ENCODE measurements around the gene NAT9. TPM values are rescaled to one million over a fixed set of nuclear protein-coding genes. Genes with fewer than 3 reads are reported as not detected.

Gene NAT9
- polyA plus RNA-seq (2013, experiment 1 of 2): 13.4 TPM
- polyA plus RNA-seq (2013, experiment 2 of 2): 13.7 TPM

GRCh38 chr17:74776044-74776962 is at the start of gene NAT9:
Gene NAT9, minus strand, starts transcription at chr17:74776345. Its CDS starts 647 bp downstream, at chr17:74775698.
- peak; percentile 98 for DNase-seq
- Histone ChIP-seq H4K5ac (ENCODE audit: low read length) (no peak within 1 kb of the TSS), H3K23ac (ENCODE audit: low read length) (no peak within 1 kb of the TSS), H3K9ac (ENCODE audit: low read length) (peak within 1 kb of the TSS; percentile 93), H3K27me3 (ENCODE audit: insufficient read depth, low read length, poor library complexity) (no peaks in the 10 kb centered on the region), H3K27ac (ENCODE audit: low read depth, low read length) (peak within 1 kb of the TSS; percentile 87), H2BK15ac (replicated peaks; ENCODE audit: low read depth) (no peak within 1 kb of the TSS), H3K79me1 (ENCODE audit: low read length) (peaks cover 20% of the 10 kb centered on the region), H3K4ac (ENCODE audit: low read depth, low read length) (peak within 1 kb of the TSS; percentile 63), H3K56ac (ENCODE audit: low read length) (peak within 1 kb of the TSS; percentile 92), H2BK5ac (ENCODE audit: low read length) (peak within 1 kb of the TSS; percentile 31), H4K8ac (ENCODE audit: low read depth, low read length) (no peak within 1 kb of the TSS), H3K4me2 (ENCODE audit: low read length) (peak within 1 kb of the TSS; percentile 95), H3K4me3 (ENCODE audit: low read length) (peak within 1 kb of the TSS; percentile 89), H2BK120ac (ENCODE audit: low read depth, low read length) (peak within 1 kb of the TSS; percentile 56), H2AK5ac (ENCODE audit: low read length) (peak within 1 kb of the TSS; percentile 41), H3K79me2 (ENCODE audit: control insufficient read depth, insufficient read depth, low read length) (peaks cover 13% of the 10 kb centered on the region), H3K4me1 (ENCODE audit: control insufficient read depth, low read depth, low read length) (peaks cover 3% of the 10 kb centered on the region), H3K36me3 (ENCODE audit: control insufficient read depth, insufficient read depth, low read length) (peaks cover under 1% of the 10 kb centered on the region), H3K18ac (ENCODE audit: low read length) (peak within 1 kb of the TSS; percentile 52)
- WGBS (ENCODE audit: extremely low coverage, insufficient coverage, low lambda C conversion rate): no CpG with 5 or more reads among the region's 64 CpGs

- Histone ChIP-seq H3K56ac (ENCODE audit: low read length) (no peak overlapping the region), H3K23ac (ENCODE audit: low read length) (no peak overlapping the region), H3K79me1 (ENCODE audit: low read length) (no peaks in the 10 kb centered on the region), H3K4me3 (ENCODE audit: low read length) (no peak overlapping the region), H4K5ac (ENCODE audit: low read length) (no peak overlapping the region), H3K79me2 (ENCODE audit: control insufficient read depth, insufficient read depth, low read length) (no peaks in the 10 kb centered on the region), H2BK120ac (ENCODE audit: low read depth, low read length) (no peak overlapping the region), H3K4me1 (ENCODE audit: control insufficient read depth, low read depth, low read length) (no peaks in the 10 kb centered on the region), H3K4ac (ENCODE audit: low read depth, low read length) (no peak overlapping the region), H2AK5ac (ENCODE audit: low read length) (no peak overlapping the region), H3K27ac (ENCODE audit: low read depth, low read length) (no peak overlapping the region), H3K4me2 (ENCODE audit: low read length) (no peak overlapping the region), H3K9ac (ENCODE audit: low read length) (no peak overlapping the region), H4K8ac (ENCODE audit: low read depth, low read length) (no peak overlapping the region), H3K36me3 (ENCODE audit: control insufficient read depth, insufficient read depth, low read length) (no peaks in the 10 kb centered on the region), H3K27me3 (ENCODE audit: insufficient read depth, low read length, poor library complexity) (no peaks in the 10 kb centered on the region), H2BK5ac (ENCODE audit: low read length) (no peak overlapping the region), H2BK15ac (replicated peaks; ENCODE audit: low read depth) (no peak overlapping the region), H3K18ac (ENCODE audit: low read length) (no peak overlapping the region)
- no peak for DNase-seq
- WGBS (ENCODE audit: extremely low coverage, insufficient coverage, low lambda C conversion rate): no CpG with 5 or more reads among the region's 11 CpGs
Observed at GRCh38 chr17:74824961-74825627, 48.9 kb upstream of the NAT9 start.

DNA sequence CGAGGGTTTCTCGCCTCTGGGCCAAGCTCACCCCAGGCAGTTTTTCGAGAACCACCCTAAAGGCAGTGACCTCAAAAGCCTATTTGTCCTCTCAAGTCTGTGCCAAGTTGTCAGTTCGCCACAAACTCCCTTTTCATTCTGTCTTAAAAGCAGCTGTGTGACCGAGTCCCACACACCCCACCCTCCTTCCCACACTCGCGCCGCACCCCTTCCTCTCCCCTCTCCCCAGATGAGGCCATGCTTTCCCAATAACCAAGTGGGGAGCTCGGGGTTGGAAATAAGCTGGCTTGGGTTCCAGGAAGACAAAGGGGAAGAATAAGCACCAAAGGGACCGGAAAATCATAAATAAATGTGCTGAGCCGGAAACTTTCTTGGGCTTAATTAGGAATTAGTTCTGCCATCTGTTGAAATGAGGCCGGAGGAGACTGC is 46.8 kb upstream of the NAT9 start:
- H4K8ac ChIP-seq (ENCODE audit: low read depth, low read length): no peak overlapping the region
- no CpG with 5 or more reads among the region's 12 CpGs for WGBS (ENCODE audit: extremely low coverage, insufficient coverage, low lambda C conversion rate)
- H3K4me2 ChIP-seq (ENCODE audit: low read length): no peak overlapping the region
- H2BK120ac ChIP-seq (ENCODE audit: low read depth, low read length): no peak overlapping the region
- no peak for DNase-seq
- no peak overlapping the region for H3K4me3 ChIP-seq (ENCODE audit: low read length)
- no peak overlapping the region for H3K9ac ChIP-seq (ENCODE audit: low read length)
- no peaks in the 10 kb centered on the region for H3K36me3 ChIP-seq (ENCODE audit: control insufficient read depth, insufficient read depth, low read length)
- H2BK5ac ChIP-seq (ENCODE audit: low read length): no peak overlapping the region
- H2AK5ac ChIP-seq (ENCODE audit: low read length): no peak overlapping the region
- no peaks in the 10 kb centered on the region for H3K79me2 ChIP-seq (ENCODE audit: control insufficient read depth, insufficient read depth, low read length)
- H3K27me3 ChIP-seq (ENCODE audit: insufficient read depth, low read length, poor library complexity): no peaks in the 10 kb centered on the region
- no peak overlapping the region for H3K27ac ChIP-seq (ENCODE audit: low read depth, low read length)
- H3K4ac ChIP-seq (ENCODE audit: low read depth, low read length): no peak overlapping the region
- H3K4me1 ChIP-seq (ENCODE audit: control insufficient read depth, low read depth, low read length): peaks cover 2% of the 10 kb centered on the region
- no peak overlapping the region for H2BK15ac ChIP-seq (replicated peaks; ENCODE audit: low read depth)
- no peaks in the 10 kb centered on the region for H3K79me1 ChIP-seq (ENCODE audit: low read length)
- no peak overlapping the region for H4K5ac ChIP-seq (ENCODE audit: low read length)
- no peak overlapping the region for H3K23ac ChIP-seq (ENCODE audit: low read length)
- no peak overlapping the region for H3K18ac ChIP-seq (ENCODE audit: low read length)
- no peak overlapping the region for H3K56ac ChIP-seq (ENCODE audit: low read length)

- Histone ChIP-seq H2BK5ac (ENCODE audit: low read length) (no peak overlapping the region), H3K9ac (ENCODE audit: low read length) (no peak overlapping the region), H3K4me2 (ENCODE audit: low read length) (no peak overlapping the region), H3K27ac (ENCODE audit: low read depth, low read length) (no peak overlapping the region), H3K56ac (ENCODE audit: low read length) (no peak overlapping the region), H3K36me3 (ENCODE audit: control insufficient read depth, insufficient read depth, low read length) (no peaks in the 10 kb centered on the region), H3K23ac (ENCODE audit: low read length) (no peak overlapping the region), H3K4me3 (ENCODE audit: low read length) (no peak overlapping the region), H2AK5ac (ENCODE audit: low read length) (no peak overlapping the region), H3K18ac (ENCODE audit: low read length) (no peak overlapping the region), H3K79me2 (ENCODE audit: control insufficient read depth, insufficient read depth, low read length) (no peaks in the 10 kb centered on the region), H4K5ac (ENCODE audit: low read length) (no peak overlapping the region), H3K27me3 (ENCODE audit: insufficient read depth, low read length, poor library complexity) (no peaks in the 10 kb centered on the region), H3K79me1 (ENCODE audit: low read length) (no peaks in the 10 kb centered on the region), H2BK15ac (replicated peaks; ENCODE audit: low read depth) (no peak overlapping the region), H3K4me1 (ENCODE audit: control insufficient read depth, low read depth, low read length) (peaks cover 2% of the 10 kb centered on the region), H2BK120ac (ENCODE audit: low read depth, low read length) (no peak overlapping the region), H4K8ac (ENCODE audit: low read depth, low read length) (no peak overlapping the region), H3K4ac (ENCODE audit: low read depth, low read length) (no peak overlapping the region)
- DNase-seq: no peak
- WGBS (ENCODE audit: extremely low coverage, insufficient coverage, low lambda C conversion rate): no CpG with 5 or more reads among the region's 15 CpGs
Observed at GRCh38 chr17:74822335-74822938, 46.3 kb upstream of the NAT9 start.

- Histone ChIP-seq H3K79me2 (ENCODE audit: control insufficient read depth, insufficient read depth, low read length) (no peaks in the 10 kb centered on the region), H2BK5ac (ENCODE audit: low read length) (no peak overlapping the region), H3K23ac (ENCODE audit: low read length) (no peak overlapping the region)
Observed at GRCh38 chr17:74821655-74822334, 45.6 kb upstream of the NAT9 start.

More at GRCh38 chr17:74821655-74822334, 45.6 kb upstream of the NAT9 start:
- no peak overlapping the region for H4K5ac ChIP-seq (ENCODE audit: low read length)
- no peak overlapping the region for H3K56ac ChIP-seq (ENCODE audit: low read length)
- no peak overlapping the region for H2BK15ac ChIP-seq (replicated peaks; ENCODE audit: low read depth)
- H3K4me3 ChIP-seq (ENCODE audit: low read length): no peak overlapping the region
- H3K36me3 ChIP-seq (ENCODE audit: control insufficient read depth, insufficient read depth, low read length): no peaks in the 10 kb centered on the region
- no peak overlapping the region for H2AK5ac ChIP-seq (ENCODE audit: low read length)
- H3K4ac ChIP-seq (ENCODE audit: low read depth, low read length): no peak overlapping the region
- peaks cover 2% of the 10 kb centered on the region for H3K4me1 ChIP-seq (ENCODE audit: control insufficient read depth, low read depth, low read length)
- no peak overlapping the region for H3K4me2 ChIP-seq (ENCODE audit: low read length)
- no peak overlapping the region for H4K8ac ChIP-seq (ENCODE audit: low read depth, low read length)
- H3K27ac ChIP-seq (ENCODE audit: low read depth, low read length): no peak overlapping the region
- no peak for DNase-seq
- H3K79me1 ChIP-seq (ENCODE audit: low read length): no peaks in the 10 kb centered on the region
- no peaks in the 10 kb centered on the region for H3K27me3 ChIP-seq (ENCODE audit: insufficient read depth, low read length, poor library complexity)
- H3K18ac ChIP-seq (ENCODE audit: low read length): no peak overlapping the region
- H2BK120ac ChIP-seq (ENCODE audit: low read depth, low read length): no peak overlapping the region
- H3K9ac ChIP-seq (ENCODE audit: low read length): no peak overlapping the region
- WGBS (ENCODE audit: extremely low coverage, insufficient coverage, low lambda C conversion rate): no CpG with 5 or more reads among the region's 13 CpGs
